Right lobe of liver (tissue), 4 donors: Measurements from ENCODE around the gene PRR16.

ENCODE experiments used
- CTCF ChIP-seq, 4 donors: fragments of 200-600 bp in 3 of 4; fragments of 450-650 bp in 1 of 4; IDR thresholded peaks; one replicate each; pipeline versions ENCODE4 v1.5.1 to v1.8.0; 2016 to 2022; ENCODE audit warnings: antibody characterized with exemption in 4 of 4, mild to moderate bottlenecking in 2 of 4
- POLR2A ChIP-seq: fragments of 450-650 bp; IDR thresholded peaks from one replicate; pipeline ENCODE4 v1.6.1; 2017; ENCODE audit warnings: antibody characterized with exemption, mild to moderate bottlenecking
- donor health status: DM: no; HTN: no; CAD: no.
- donor health status: DM: no; HTN: no; CAD: no.
- donor health status: DM: no; HTN: yes; CAD: no.

- TF ChIP-seq CTCF (IDR thresholded peaks at IDR 0.05) = no peak
- no peak for TF ChIP-seq POLR2A
Observed at GRCh38 chr5:120528609-120529008, 64.5 kb downstream of the PRR16 start.
